ENCODE measurements around the gene SPTBN4. TPM values are rescaled to one million over a fixed set of nuclear protein-coding genes. Genes with fewer than 3 reads are reported as not detected.
"Not testable (repeated sequence)": the region's sequence is repeated elsewhere in the genome, so short reads cannot be mapped to it uniquely, and the experiment has no call there.

SPTBN4 gene
- total and polyA plus RNA-seq, 2 donors (not counting 1 experiment from before 2014, with no cell fraction given): 1.3 to 6.6 TPM

DNA sequence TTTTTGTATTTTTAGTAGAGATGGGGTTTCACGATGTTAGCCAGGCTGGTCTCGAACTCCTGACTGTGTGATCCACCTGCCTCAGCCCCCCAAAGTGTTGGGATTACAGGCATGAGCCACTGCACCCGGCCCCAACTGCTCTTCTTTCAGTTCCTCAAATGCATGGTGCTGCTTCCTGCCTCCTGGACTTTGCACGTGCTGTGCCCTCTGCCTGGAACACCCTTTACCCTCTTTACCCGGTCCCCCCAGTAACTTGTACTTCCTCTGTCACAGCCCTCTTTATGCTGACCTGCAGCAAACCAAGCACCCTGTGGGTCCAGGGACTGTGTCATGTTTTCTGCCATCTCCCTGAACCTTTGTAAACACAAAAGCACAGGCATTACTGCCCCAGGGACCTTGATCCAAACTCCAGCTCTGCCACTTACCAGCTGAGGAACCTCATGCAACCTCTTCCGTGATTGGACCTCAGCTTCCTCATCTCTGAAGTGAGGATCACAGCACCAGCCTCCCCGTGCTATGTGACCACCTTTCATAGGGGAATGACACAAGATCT is 5.1 kb upstream of the SPTBN4 start:
- peaks cover 4% of the 10 kb centered on the region for H3K36me3 ChIP-seq (ENCODE audit: control insufficient read depth, insufficient read depth, low read length)
- no peak for TF ChIP-seq EZH2 (IDR thresholded peaks at IDR 0.05; ENCODE audit: low read length, missing control alignments)
- TF ChIP-seq, protein P1, sequence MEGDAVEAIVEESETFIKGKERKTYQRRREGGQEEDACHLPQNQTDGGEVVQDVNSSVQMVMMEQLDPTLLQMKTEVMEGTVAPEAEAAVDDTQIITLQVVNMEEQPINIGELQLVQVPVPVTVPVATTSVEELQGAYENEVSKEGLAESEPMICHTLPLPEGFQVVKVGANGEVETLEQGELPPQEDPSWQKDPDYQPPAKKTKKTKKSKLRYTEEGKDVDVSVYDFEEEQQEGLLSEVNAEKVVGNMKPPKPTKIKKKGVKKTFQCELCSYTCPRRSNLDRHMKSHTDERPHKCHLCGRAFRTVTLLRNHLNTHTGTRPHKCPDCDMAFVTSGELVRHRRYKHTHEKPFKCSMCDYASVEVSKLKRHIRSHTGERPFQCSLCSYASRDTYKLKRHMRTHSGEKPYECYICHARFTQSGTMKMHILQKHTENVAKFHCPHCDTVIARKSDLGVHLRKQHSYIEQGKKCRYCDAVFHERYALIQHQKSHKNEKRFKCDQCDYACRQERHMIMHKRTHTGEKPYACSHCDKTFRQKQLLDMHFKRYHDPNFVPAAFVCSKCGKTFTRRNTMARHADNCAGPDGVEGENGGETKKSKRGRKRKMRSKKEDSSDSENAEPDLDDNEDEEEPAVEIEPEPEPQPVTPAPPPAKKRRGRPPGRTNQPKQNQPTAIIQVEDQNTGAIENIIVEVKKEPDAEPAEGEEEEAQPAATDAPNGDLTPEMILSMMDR (conservative IDR thresholded peaks at IDR 0.05 in 1 of 2, IDR thresholded peaks at IDR 0.05 in 1 of 2; ENCODE audit: low read depth in 1 of 2, low read length in 2 of 2): no peak
- H3K9ac ChIP-seq (ENCODE audit: insufficient read depth, low read length): no peak overlapping the region
- no peaks in the 10 kb centered on the region for H3K27me3 ChIP-seq (ENCODE audit: control insufficient read depth, insufficient read depth, low read length)
- peaks cover 12% of the 10 kb centered on the region for H3K4me1 ChIP-seq (ENCODE audit: control insufficient read depth, extremely low read depth, insufficient read depth, low read length)
- no peak overlapping the region for H3K4me2 ChIP-seq (ENCODE audit: extremely low read depth, insufficient read depth, low read length)
- no peak overlapping the region for H3K27ac ChIP-seq (ENCODE audit: insufficient read depth, low read length)
- DNase-seq (ENCODE audit: low read depth in 2 of 2): no peak
- no peaks in the 10 kb centered on the region for H4K20me1 ChIP-seq (ENCODE audit: control insufficient read depth, extremely low read depth, insufficient read depth, low read length)
- no peaks in the 10 kb centered on the region for H3K79me2 ChIP-seq (ENCODE audit: control insufficient read depth, insufficient read depth, low read length)
- H3K4me3 ChIP-seq (replicated peaks in 1 of 4; ENCODE audit: control extremely low read depth in 1 of 4, insufficient read depth in 1 of 4, low read depth in 3 of 4, low read length in 4 of 4): no peak overlapping the region
- no peaks in the 10 kb centered on the region for H3K9me3 ChIP-seq (ENCODE audit: control insufficient read depth, insufficient read depth, low read depth, low read length)
- H2AFZ ChIP-seq (ENCODE audit: low read length): no peak overlapping the region

DNA sequence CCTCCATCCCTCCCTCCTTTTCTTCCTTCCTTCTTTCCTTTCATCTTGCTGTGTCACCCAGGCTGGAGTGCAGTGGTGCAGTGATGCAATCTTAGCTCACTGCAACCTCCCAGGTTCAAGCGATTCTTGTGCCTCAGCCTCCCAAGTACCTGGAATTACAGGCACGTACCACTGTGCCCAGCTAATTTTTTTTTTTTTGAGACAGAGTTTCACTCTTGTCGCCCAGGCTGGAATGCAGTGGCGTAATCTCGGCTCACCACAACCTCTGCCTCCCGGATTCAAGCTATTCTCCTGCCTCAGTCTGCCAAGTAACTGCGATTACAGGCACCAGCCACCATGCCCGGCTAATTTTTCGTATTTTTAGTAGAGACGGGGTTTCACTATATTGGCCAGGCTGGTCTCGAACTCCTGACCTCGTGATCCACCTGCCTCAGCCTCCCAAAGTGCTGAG is 3.2 kb upstream of the SPTBN4 start:
- H2AFZ ChIP-seq (ENCODE audit: low read length); H3K9ac ChIP-seq (ENCODE audit: insufficient read depth, low read length); H3K4me2 ChIP-seq (ENCODE audit: extremely low read depth, insufficient read depth, low read length): not testable (repeated sequence)

DNA sequence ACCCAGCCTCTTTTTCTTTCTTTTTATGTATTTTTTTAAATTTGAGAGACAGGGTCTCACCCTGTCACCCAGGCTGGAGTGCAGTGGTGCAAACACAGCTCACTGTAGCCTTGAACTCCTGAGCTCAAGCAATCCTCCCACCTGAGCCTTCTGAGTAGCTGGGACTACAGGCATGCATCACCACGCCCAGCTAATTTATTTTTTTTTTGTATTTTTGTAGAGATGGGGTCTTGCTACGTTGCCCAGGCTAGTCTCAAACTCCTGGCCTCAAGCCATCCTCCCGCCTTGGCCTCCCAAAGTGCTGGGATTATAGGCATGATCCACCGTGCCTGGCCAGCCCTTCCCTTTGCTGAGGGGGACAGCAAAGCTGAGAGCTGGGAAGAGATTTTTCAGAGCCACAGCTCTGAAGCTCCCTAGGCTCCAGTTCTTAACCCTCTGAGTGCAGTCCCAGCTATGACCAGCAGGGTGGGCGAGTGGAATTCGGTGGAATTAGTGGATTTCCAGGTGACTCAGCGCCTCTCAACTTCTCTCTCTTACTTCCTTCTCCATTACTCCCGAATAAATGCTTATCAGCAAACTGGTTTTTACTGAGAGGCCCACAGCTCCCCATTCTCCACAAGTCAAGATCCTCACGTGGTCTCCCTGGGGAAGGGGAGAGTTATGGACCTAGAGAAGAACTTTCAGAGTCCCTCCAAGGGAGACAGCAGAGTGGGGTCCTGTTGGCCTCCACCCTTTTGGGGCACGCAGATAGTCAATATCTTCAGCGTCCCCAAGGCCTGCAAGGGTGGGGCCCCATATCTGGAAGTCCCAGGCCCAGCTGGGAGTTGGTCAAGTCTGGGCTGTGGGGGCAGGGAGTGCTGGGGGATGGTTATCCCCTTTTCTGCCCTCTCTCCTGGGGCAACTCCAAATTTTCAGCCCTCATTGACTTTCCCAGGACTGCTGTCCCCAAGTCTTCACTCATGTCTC is 2.5 kb upstream of the SPTBN4 start:
- no peak for TF ChIP-seq EZH2 (IDR thresholded peaks at IDR 0.05; ENCODE audit: low read length, missing control alignments)
- TF ChIP-seq, protein P1 (conservative IDR thresholded peaks at IDR 0.05 in 1 of 2, IDR thresholded peaks at IDR 0.05 in 1 of 2; ENCODE audit: low read depth in 1 of 2, low read length in 2 of 2): peak; percentile 91 to 92
- Histone ChIP-seq H3K9me3 (ENCODE audit: control insufficient read depth, insufficient read depth, low read depth, low read length) (no peaks in the 10 kb centered on the region), H2AFZ (ENCODE audit: low read length) (peak overlapping the region; percentile 42), H3K27me3 (ENCODE audit: control insufficient read depth, insufficient read depth, low read length) (no peaks in the 10 kb centered on the region), H3K9ac (ENCODE audit: insufficient read depth, low read length) (no peak overlapping the region), H3K27ac (ENCODE audit: insufficient read depth, low read length) (peak overlapping the region; percentile 83), H3K4me2 (ENCODE audit: extremely low read depth, insufficient read depth, low read length) (peak overlapping the region; percentile 92), H4K20me1 (ENCODE audit: control insufficient read depth, extremely low read depth, insufficient read depth, low read length) (no peaks in the 10 kb centered on the region), H3K4me3 (replicated peaks in 1 of 4; ENCODE audit: control extremely low read depth in 1 of 4, insufficient read depth in 1 of 4, low read depth in 3 of 4, low read length in 4 of 4) (peak overlapping the region; percentile 76 to 87 (median 80)), H3K4me1 (ENCODE audit: control insufficient read depth, extremely low read depth, insufficient read depth, low read length) (peaks cover 12% of the 10 kb centered on the region), H3K36me3 (ENCODE audit: control insufficient read depth, insufficient read depth, low read length) (no peaks in the 10 kb centered on the region), H3K79me2 (ENCODE audit: control insufficient read depth, insufficient read depth, low read length) (no peaks in the 10 kb centered on the region)
- DNase-seq (ENCODE audit: low read depth in 2 of 2): peak; percentile 85 to 87

More for the DNA sequence above, 3.2 kb upstream of the SPTBN4 start:
- not testable (repeated sequence) for H3K79me2 ChIP-seq (ENCODE audit: control insufficient read depth, insufficient read depth, low read length); H3K36me3 ChIP-seq (ENCODE audit: control insufficient read depth, insufficient read depth, low read length); H3K9me3 ChIP-seq (ENCODE audit: control insufficient read depth, insufficient read depth, low read depth, low read length); H4K20me1 ChIP-seq (ENCODE audit: control insufficient read depth, extremely low read depth, insufficient read depth, low read length); H3K4me3 ChIP-seq (replicated peaks in 1 of 4; ENCODE audit: control extremely low read depth in 1 of 4, insufficient read depth in 1 of 4, low read depth in 3 of 4, low read length in 4 of 4); H3K27me3 ChIP-seq (ENCODE audit: control insufficient read depth, insufficient read depth, low read length); H3K27ac ChIP-seq (ENCODE audit: insufficient read depth, low read length)
- peak in 1 of 2 donors; percentile 30 for DNase-seq (ENCODE audit: low read depth in 2 of 2)
- H3K4me1 ChIP-seq (ENCODE audit: control insufficient read depth, extremely low read depth, insufficient read depth, low read length): peaks cover 12% of the 10 kb centered on the region

Data from fibroblast of lung (primary cell).